HepG2 (cell line): ENCODE data around the gene CDK8. TPM values are rescaled to one million over a fixed set of nuclear protein-coding genes. Genes with fewer than 3 reads are reported as not detected.

Experiments used
- ATAC-seq: fragments of 200-7000 bp; cut with Tn5 transposase; 3 replicates; pipeline ENCODE4 v1.9.1; 2020; ENCODE audit warnings: mild to moderate bottlenecking, moderate library complexity
- BruUV-seq: library from RNA; stranded (reverse); fragments of 400-500 nt; replicated peaks from 2 replicates; lab custom pipeline; 2021; lab: Mats Ljungman, UMichigan
- CTCF ChIA-PET: fragments of 300-600 bp; formaldehyde crosslinking; extraction: SDS; loops from one replicate; lab custom pipeline; 2021; ENCODE audit warnings: low total read pairs, inconsistent platforms, low intra/inter-chr PET ratio; lab: Yijun Ruan, JAX
- POLR2A ChIA-PET: fragments of 350-600 bp; sonication (Branson Sonifier 250); formaldehyde crosslinking; loops from one replicate; lab custom pipeline; 2020; ENCODE audit warnings: antibody characterized with exemption, inconsistent platforms; lab: Yijun Ruan, JAX
- DNase-seq: peaks from one replicate; pipeline ENCODE4 v3.0.0-alpha.2; 2015; ENCODE audit warnings: low spot score
- FAIRE-seq: peaks from 3 replicates; lab custom pipeline; 2011; peaks lifted over from hg19 to GRCh38; lab: Jason Lieb, UNC
- H2AFZ ChIP-seq: one replicate; pipeline ENCODE4 v1.6.1; 2011; ENCODE audit warnings: low read length, inconsistent platforms
- H3K27ac ChIP-seq: fragments of 300-600 bp; 3 replicates; pipeline ENCODE4 v1.8.0; 2011; ENCODE audit warnings: mixed run types, mild to moderate bottlenecking, mixed read lengths, low read length, inconsistent platforms; ENCODE audit not compliant: insufficient read depth; ENCODE audit errors: extremely low read length
- H3K27me3 ChIP-seq, 2 experiments: fragments of 200-600 bp in 1 of 2; 2 replicates in 1 of 2; 3 replicates in 1 of 2; pipeline versions ENCODE4 v1.6.0 to v1.8.0; 2011; ENCODE audit warnings: low read length in 2 of 2, mild to moderate bottlenecking in 2 of 2, moderate library complexity in 2 of 2, inconsistent platforms in 1 of 2; ENCODE audit not compliant: insufficient read depth in 2 of 2, control insufficient read depth in 1 of 2
- H3K36me3 ChIP-seq, 2 experiments: fragments of 200-600 bp in 1 of 2; replicated peaks in 1 of 2; 2 replicates in 1 of 2; 3 replicates in 1 of 2; pipeline versions ENCODE4 v1.5.1 to v1.8.0; 2011; ENCODE audit warnings: low read length in 2 of 2, inconsistent platforms in 1 of 2; ENCODE audit not compliant: insufficient read depth in 2 of 2, control insufficient read depth in 1 of 2
- H3K4me1 ChIP-seq: 2 replicates; pipeline ENCODE4 v1.5.1; 2012; ENCODE audit warnings: low read length, inconsistent platforms; ENCODE audit not compliant: insufficient read depth
- H3K4me2 ChIP-seq: 2 replicates; pipeline ENCODE4 v1.6.0; 2011; ENCODE audit warnings: low read depth, low read length, inconsistent platforms
- H3K4me3 ChIP-seq, 3 experiments: fragments of 200-600 bp in 1 of 3; sonication (generic), shearing (Covaris generic) in 1 of 3; replicated peaks in 1 of 3; 2 replicates each; pipeline ENCODE4 v1.5.1; 2011 to 2016; ENCODE audit warnings: low read length in 3 of 3, inconsistent platforms in 2 of 3, low read depth in 2 of 3, mild to moderate bottlenecking in 2 of 3, control low read depth in 1 of 3, mixed read lengths in 1 of 3; ENCODE audit not compliant: insufficient read depth in 1 of 3
- H3K79me2 ChIP-seq: one replicate; pipeline ENCODE4 v1.6.1; 2011; ENCODE audit warnings: low read length, inconsistent platforms; ENCODE audit not compliant: insufficient read depth
- H3K9ac ChIP-seq: 2 replicates; pipeline ENCODE4 v1.6.0; 2011; ENCODE audit warnings: mild to moderate bottlenecking, low read depth, low read length, inconsistent platforms; ENCODE audit not compliant: insufficient read depth
- H3K9me3 ChIP-seq: 2 replicates; pipeline ENCODE4 v1.5.1; 2012; ENCODE audit warnings: mild to moderate bottlenecking, low read length
- H4K20me1 ChIP-seq: 2 replicates; pipeline ENCODE4 v1.6.0; 2011; ENCODE audit warnings: inconsistent platforms, mild to moderate bottlenecking, low read length, moderate library complexity; ENCODE audit not compliant: insufficient read depth
- CAMTA2 ChIP-seq: sonication (generic); formaldehyde crosslinking; IDR thresholded peaks from 2 replicates; pipeline ENCODE4 v1.4.0; 2020; ENCODE audit warnings: mild to moderate bottlenecking, missing genetic modification reagents, borderline replicate concordance
- CENPT ChIP-seq: sonication (generic); formaldehyde crosslinking; IDR thresholded peaks from 2 replicates; pipeline ENCODE4 v1.8.0; 2022; ENCODE audit warnings: low read depth, mild to moderate bottlenecking, moderate library complexity, missing genetic modification reagents
- FOXA3 ChIP-seq: IDR thresholded peaks from 2 replicates; pipeline ENCODE4 v1.6.1; 2016; ENCODE audit warnings: missing genetic modification reagents, missing compliant biosample characterization
- ISX ChIP-seq: sonication (generic); formaldehyde crosslinking; conservative IDR thresholded peaks from 2 replicates; pipeline ENCODE4 v1.5.0; 2020; ENCODE audit warnings: missing genetic modification reagents
- KLF12 ChIP-seq: sonication (generic); formaldehyde crosslinking; IDR thresholded peaks from 2 replicates; pipeline ENCODE4 v1.4.0; 2020; ENCODE audit warnings: missing genetic modification reagents, borderline replicate concordance
- PAF1 ChIP-seq: IDR thresholded peaks from 2 replicates; pipeline ENCODE4 v1.6.1; 2016; ENCODE audit warnings: missing genetic modification reagents, missing compliant biosample characterization
- RCOR2 ChIP-seq: IDR thresholded peaks from 2 replicates; pipeline ENCODE4 v1.6.1; 2016; ENCODE audit warnings: missing biosample characterization, missing genetic modification reagents
- TCF12 ChIP-seq, 2 experiments: fragments of 450-650 bp in 1 of 2; sonication (generic) in 1 of 2; formaldehyde crosslinking in 1 of 2; IDR thresholded peaks; 2 replicates each; pipeline versions ENCODE4 v1.6.1 to v1.8.0; 2017 to 2022; ENCODE audit warnings: antibody characterized with exemption in 1 of 2, mild to moderate bottlenecking in 1 of 2, missing genetic modification reagents in 1 of 2, moderate library complexity in 1 of 2
- ZSCAN21 ChIP-seq: sonication (generic); formaldehyde crosslinking; IDR thresholded peaks from 2 replicates; pipeline ENCODE4 v1.8.0; 2022; ENCODE audit warnings: mild to moderate bottlenecking, missing genetic modification reagents, moderate library complexity, borderline replicate concordance
- WGBS: methylation state at CpG from one replicate; pipeline ENCODE4 v1.1.6; 2017; ENCODE audit warnings: low lambda C conversion rate; 5-methylcytosine and 5-hydroxymethylcytosine counted together
- in situ Hi-C: cut with HindIII; loops from 2 replicates; pipeline ENCODE4 v1.10.0; 2017; ENCODE audit warnings: low pct_unique_long_range_greater_than_20kb; ENCODE audit not compliant: extremely low pct_ligation_motif_present
- intact Hi-C: fragments of 100-400 bp; cut with micrococcal nuclease; formaldehyde crosslinking; loops from one replicate; pipeline ENCODE4 v1.10.0; 2022; ENCODE audit not compliant: unreplicated experiment
- polyA plus RNA-seq, 8 experiments: library from polyadenylated mRNA; depleted of rRNA in 3 of 8; stranded (reverse) in 7 of 8; unstranded in 1 of 8; fragments of >200 nt; fragmentation: Illumina TruSeq in 4 of 8; extraction: Trizol in 4 of 8; gene quantifications; 2 replicates each; pipeline versions ENCODE4 v1.2.1 to v1.2.3, GENCODE V29; 2011 to 2016; ENCODE audit warnings: low read depth in 4 of 8, missing spikeins in 1 of 8, mixed read lengths in 1 of 8; ENCODE audit not compliant: insufficient read depth in 1 of 8
- total RNA-seq, 5 experiments: library from RNA; depleted of rRNA; stranded (reverse); fragments of >200 nt; fragmentation: Illumina TruSeq; extraction: Trizol; gene quantifications; 2 replicates each; pipeline ENCODE4 v1.2.3, GENCODE V29; 2016; ENCODE audit warnings: low read depth in 1 of 5
- TF ChIP-seq, protein P1 (sequence below): sonication (generic); formaldehyde crosslinking; IDR thresholded peaks from 2 replicates; pipeline ENCODE4 v1.4.0; 2020; ENCODE audit warnings: mild to moderate bottlenecking, missing genetic modification reagents
- TF ChIP-seq, protein P2 (sequence below): sonication (generic); formaldehyde crosslinking; IDR thresholded peaks from 2 replicates; pipeline ENCODE4 v1.5.1; 2020; ENCODE audit warnings: missing genetic modification reagents, mild to moderate bottlenecking, borderline replicate concordance
- TF ChIP-seq, protein P3 (sequence below): sonication (generic); formaldehyde crosslinking; IDR thresholded peaks from 2 replicates; pipeline ENCODE4 v1.8.0; 2022; ENCODE audit warnings: mild to moderate bottlenecking, missing genetic modification reagents, moderate library complexity
- TF ChIP-seq, protein P4 (sequence below): sonication (generic); formaldehyde crosslinking; IDR thresholded peaks from 2 replicates; pipeline ENCODE4 v1.5.0; 2020; ENCODE audit warnings: missing genetic modification reagents
- TF ChIP-seq, protein P5 (sequence below): sonication (generic); formaldehyde crosslinking; IDR thresholded peaks from 2 replicates; pipeline ENCODE4 v1.9.0; 2021; ENCODE audit warnings: mild to moderate bottlenecking, missing genetic modification reagents

CDK8 gene
- total and polyA plus RNA-seq, 2 of the 13 experiments (the other 11 are each of a cell fraction or from before 2014, with no cell fraction given): 15.8 to 16.4 TPM

GRCh38 chr13:26386026-26386425 lies 132.1 kb downstream of the CDK8 start:
- POLR2A ChIA-PET: no interaction called here
- intact Hi-C loops: no loop called here
- Histone ChIP-seq H3K9me3 (no peaks in the 10 kb centered on the region), H3K9ac (no peak overlapping the region), H2AFZ (no peak overlapping the region), H3K4me1 (no peaks in the 10 kb centered on the region)
- BruUV-seq: no TSS peak
- TF ChIP-seq PAF1 (CRISPR knock-in tag) (no peak), KLF12 (CRISPR knock-in tag) (no peak), CAMTA2 (CRISPR knock-in tag) (no peak), CENPT (CRISPR knock-in tag) (no peak), ISX (no peak), ZSCAN21 (CRISPR knock-in tag) (no peak), RCOR2 (CRISPR knock-in tag) (no peak), FOXA3 (CRISPR knock-in tag) (no peak), TCF12 (IDR thresholded peaks at IDR 0.05) (no peak), TCF12 (CRISPR knock-in tag; IDR thresholded peaks at IDR 0.05) (no peak)
- TF ChIP-seq, protein P1, sequence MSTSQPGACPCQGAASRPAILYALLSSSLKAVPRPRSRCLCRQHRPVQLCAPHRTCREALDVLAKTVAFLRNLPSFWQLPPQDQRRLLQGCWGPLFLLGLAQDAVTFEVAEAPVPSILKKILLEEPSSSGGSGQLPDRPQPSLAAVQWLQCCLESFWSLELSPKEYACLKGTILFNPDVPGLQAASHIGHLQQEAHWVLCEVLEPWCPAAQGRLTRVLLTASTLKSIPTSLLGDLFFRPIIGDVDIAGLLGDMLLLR (CRISPR knock-in tag): no peak
- TF ChIP-seq, protein P2, sequence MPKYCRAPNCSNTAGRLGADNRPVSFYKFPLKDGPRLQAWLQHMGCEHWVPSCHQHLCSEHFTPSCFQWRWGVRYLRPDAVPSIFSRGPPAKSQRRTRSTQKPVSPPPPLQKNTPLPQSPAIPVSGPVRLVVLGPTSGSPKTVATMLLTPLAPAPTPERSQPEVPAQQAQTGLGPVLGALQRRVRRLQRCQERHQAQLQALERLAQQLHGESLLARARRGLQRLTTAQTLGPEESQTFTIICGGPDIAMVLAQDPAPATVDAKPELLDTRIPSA (CRISPR knock-in tag): no peak
- TF ChIP-seq, protein P3, sequence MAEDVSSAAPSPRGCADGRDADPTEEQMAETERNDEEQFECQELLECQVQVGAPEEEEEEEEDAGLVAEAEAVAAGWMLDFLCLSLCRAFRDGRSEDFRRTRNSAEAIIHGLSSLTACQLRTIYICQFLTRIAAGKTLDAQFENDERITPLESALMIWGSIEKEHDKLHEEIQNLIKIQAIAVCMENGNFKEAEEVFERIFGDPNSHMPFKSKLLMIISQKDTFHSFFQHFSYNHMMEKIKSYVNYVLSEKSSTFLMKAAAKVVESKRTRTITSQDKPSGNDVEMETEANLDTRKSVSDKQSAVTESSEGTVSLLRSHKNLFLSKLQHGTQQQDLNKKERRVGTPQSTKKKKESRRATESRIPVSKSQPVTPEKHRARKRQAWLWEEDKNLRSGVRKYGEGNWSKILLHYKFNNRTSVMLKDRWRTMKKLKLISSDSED (CRISPR knock-in tag): no peak
- TF ChIP-seq, protein P4, sequence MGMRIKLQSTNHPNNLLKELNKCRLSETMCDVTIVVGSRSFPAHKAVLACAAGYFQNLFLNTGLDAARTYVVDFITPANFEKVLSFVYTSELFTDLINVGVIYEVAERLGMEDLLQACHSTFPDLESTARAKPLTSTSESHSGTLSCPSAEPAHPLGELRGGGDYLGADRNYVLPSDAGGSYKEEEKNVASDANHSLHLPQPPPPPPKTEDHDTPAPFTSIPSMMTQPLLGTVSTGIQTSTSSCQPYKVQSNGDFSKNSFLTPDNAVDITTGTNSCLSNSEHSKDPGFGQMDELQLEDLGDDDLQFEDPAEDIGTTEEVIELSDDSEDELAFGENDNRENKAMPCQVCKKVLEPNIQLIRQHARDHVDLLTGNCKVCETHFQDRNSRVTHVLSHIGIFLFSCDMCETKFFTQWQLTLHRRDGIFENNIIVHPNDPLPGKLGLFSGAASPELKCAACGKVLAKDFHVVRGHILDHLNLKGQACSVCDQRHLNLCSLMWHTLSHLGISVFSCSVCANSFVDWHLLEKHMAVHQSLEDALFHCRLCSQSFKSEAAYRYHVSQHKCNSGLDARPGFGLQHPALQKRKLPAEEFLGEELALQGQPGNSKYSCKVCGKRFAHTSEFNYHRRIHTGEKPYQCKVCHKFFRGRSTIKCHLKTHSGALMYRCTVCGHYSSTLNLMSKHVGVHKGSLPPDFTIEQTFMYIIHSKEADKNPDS: no peak
- TF ChIP-seq, protein P5, sequence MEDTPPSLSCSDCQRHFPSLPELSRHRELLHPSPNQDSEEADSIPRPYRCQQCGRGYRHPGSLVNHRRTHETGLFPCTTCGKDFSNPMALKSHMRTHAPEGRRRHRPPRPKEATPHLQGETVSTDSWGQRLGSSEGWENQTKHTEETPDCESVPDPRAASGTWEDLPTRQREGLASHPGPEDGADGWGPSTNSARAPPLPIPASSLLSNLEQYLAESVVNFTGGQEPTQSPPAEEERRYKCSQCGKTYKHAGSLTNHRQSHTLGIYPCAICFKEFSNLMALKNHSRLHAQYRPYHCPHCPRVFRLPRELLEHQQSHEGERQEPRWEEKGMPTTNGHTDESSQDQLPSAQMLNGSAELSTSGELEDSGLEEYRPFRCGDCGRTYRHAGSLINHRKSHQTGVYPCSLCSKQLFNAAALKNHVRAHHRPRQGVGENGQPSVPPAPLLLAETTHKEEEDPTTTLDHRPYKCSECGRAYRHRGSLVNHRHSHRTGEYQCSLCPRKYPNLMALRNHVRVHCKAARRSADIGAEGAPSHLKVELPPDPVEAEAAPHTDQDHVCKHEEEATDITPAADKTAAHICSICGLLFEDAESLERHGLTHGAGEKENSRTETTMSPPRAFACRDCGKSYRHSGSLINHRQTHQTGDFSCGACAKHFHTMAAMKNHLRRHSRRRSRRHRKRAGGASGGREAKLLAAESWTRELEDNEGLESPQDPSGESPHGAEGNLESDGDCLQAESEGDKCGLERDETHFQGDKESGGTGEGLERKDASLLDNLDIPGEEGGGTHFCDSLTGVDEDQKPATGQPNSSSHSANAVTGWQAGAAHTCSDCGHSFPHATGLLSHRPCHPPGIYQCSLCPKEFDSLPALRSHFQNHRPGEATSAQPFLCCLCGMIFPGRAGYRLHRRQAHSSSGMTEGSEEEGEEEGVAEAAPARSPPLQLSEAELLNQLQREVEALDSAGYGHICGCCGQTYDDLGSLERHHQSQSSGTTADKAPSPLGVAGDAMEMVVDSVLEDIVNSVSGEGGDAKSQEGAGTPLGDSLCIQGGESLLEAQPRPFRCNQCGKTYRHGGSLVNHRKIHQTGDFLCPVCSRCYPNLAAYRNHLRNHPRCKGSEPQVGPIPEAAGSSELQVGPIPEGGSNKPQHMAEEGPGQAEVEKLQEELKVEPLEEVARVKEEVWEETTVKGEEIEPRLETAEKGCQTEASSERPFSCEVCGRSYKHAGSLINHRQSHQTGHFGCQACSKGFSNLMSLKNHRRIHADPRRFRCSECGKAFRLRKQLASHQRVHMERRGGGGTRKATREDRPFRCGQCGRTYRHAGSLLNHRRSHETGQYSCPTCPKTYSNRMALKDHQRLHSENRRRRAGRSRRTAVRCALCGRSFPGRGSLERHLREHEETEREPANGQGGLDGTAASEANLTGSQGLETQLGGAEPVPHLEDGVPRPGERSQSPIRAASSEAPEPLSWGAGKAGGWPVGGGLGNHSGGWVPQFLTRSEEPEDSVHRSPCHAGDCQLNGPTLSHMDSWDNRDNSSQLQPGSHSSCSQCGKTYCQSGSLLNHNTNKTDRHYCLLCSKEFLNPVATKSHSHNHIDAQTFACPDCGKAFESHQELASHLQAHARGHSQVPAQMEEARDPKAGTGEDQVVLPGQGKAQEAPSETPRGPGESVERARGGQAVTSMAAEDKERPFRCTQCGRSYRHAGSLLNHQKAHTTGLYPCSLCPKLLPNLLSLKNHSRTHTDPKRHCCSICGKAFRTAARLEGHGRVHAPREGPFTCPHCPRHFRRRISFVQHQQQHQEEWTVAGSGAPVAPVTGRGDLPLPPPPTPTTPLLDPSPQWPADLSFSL (CRISPR knock-in tag): no peak
- TF ChIP-seq, all 625 proteins: peak for 0
- H3K4me2 ChIP-seq: no peak overlapping the region
- H3K79me2 ChIP-seq: no peaks in the 10 kb centered on the region
- ATAC-seq: no peak
- H3K27ac ChIP-seq: no peak overlapping the region
- H4K20me1 ChIP-seq: no peaks in the 10 kb centered on the region
- CTCF ChIA-PET: no interaction called here
- no peak for FAIRE-seq
- peaks cover 2 to 13% of the 10 kb centered on the region in 2 experiments; a peak in 3 of 5 replicates for H3K36me3 ChIP-seq
- in situ Hi-C loops: no loop called here
- no peak overlapping the region for H3K4me3 ChIP-seq
- H3K27me3 ChIP-seq: no peaks in the 10 kb centered on the region
- WGBS: 94% methylated on average over 1 of the region's 1 CpG
- no peak for DNase-seq
